Heart right ventricle (tissue), 16 donors: ENCODE results near the gene CNR2. TPM values are rescaled to one million over a fixed set of nuclear protein-coding genes. Genes with fewer than 3 reads are reported as not detected.
"Not testable (repeated sequence)": the region's sequence is repeated elsewhere in the genome, so short reads cannot be mapped to it uniquely, and the experiment has no call there.

Source experiments
- ATAC-seq, 8 donors: fragments of 200-7000 bp; cut with Tn5 transposase; one replicate each; pipeline ENCODE4 v1.9.1; 2020; ENCODE audit warnings: mild to moderate bottlenecking in 8 of 8, moderate library complexity in 8 of 8, moderate number of reproducible peaks in 1 of 8
- DNase-seq, 2 donors: peaks; one replicate each; pipeline ENCODE4 v3.0.0-alpha.2; 2020
- H3K27ac ChIP-seq, 10 donors: fragments of 200-600 bp; sonication (generic) in 2 of 10; one replicate each; pipeline versions ENCODE4 v1.5.0 to v1.8.0; 2020 to 2022; ENCODE audit warnings: mild to moderate bottlenecking in 3 of 10
- H3K27me3 ChIP-seq, 7 donors: fragments of 200-600 bp; one replicate each; pipeline ENCODE4 v1.8.0; 2021 to 2022; ENCODE audit warnings: mild to moderate bottlenecking in 2 of 7
- H3K36me3 ChIP-seq, 9 donors: fragments of 200-600 bp; sonication (generic) in 1 of 9; one replicate each; pipeline versions ENCODE4 v1.5.0 to v1.8.0; 2020 to 2022; ENCODE audit warnings: mild to moderate bottlenecking in 2 of 9
- H3K4me1 ChIP-seq, 9 donors: fragments of 200-600 bp; sonication (generic) in 1 of 9; one replicate each; pipeline versions ENCODE4 v1.5.0 to v1.8.0; 2020 to 2022; ENCODE audit warnings: mild to moderate bottlenecking in 4 of 9
- H3K4me3 ChIP-seq, 10 donors: fragments of 200-600 bp; sonication (generic) in 2 of 10; one replicate each; pipeline versions ENCODE4 v1.5.0 to v1.8.0; 2020 to 2022; ENCODE audit warnings: mild to moderate bottlenecking in 7 of 10, moderate library complexity in 2 of 10
- H3K9me3 ChIP-seq, 11 donors: fragments of 200-600 bp in 10 of 11; sonication (generic) in 2 of 11; one replicate each; pipeline versions ENCODE4 v1.5.0 to v1.8.0; 2013 to 2022; ENCODE audit warnings: mild to moderate bottlenecking in 2 of 11, control low read depth in 1 of 11, moderate library complexity in 1 of 11
- CTCF ChIP-seq, 9 donors: fragments of 200-600 bp; sonication (generic) in 2 of 9; IDR thresholded peaks; one replicate each; pipeline versions ENCODE4 v1.5.0 to v1.8.0; 2021 to 2022; ENCODE audit warnings: antibody characterized with exemption in 9 of 9, mild to moderate bottlenecking in 5 of 9, moderate library complexity in 1 of 9
- WGBS, 2 donors: extraction: QIAGEN DNeasy Blood & Tissue Kit; methylation state at CpG; one replicate each; pipeline ENCODE4 v1.1.7; 2013; ENCODE audit warnings: inconsistent platforms in 1 of 2; 5-methylcytosine and 5-hydroxymethylcytosine counted together
- intact Hi-C, 10 donors: fragments of 100-400 bp; cut with DNase I; formaldehyde crosslinking; loops; one replicate each; pipeline versions ENCODE4 v1.11.1 to v1.14.2; 2022
- polyA plus RNA-seq, 2 donors: library from polyadenylated mRNA; stranded (reverse); fragments of 200-250 nt; gene quantifications; one replicate each; pipeline ENCODE4 v1.2.3, GENCODE V29; 2013
- total RNA-seq, 10 donors: library from RNA; stranded (reverse); fragmentation: NEBNext Ultra II Directional in 3 of 10; extraction: Animal tissue kit (Norgen Biotek cat#: 25700) in 3 of 10; gene quantifications; one replicate each; pipeline versions ENCODE4 v1.2.1 to v1.2.4, GENCODE V29; 2021 to 2023
- donor health status: Arrhythmogenic right ventricular cardiomyopathy.
- donor health status: ischemic (EF 13 %, LVEDD 7.1; RV severe dilation, severe dysfunction).
- donor health status: healthy with polysubstance abuse.
- donor health status: DM: no; HTN: yes; CAD: no.
- donor health status: DM: no; HTN: no; CAD: no.
- donor health status: ischemic (EF 25% LVEDD 6.9; RV normal size, moderate dysfunction).
- donor health status: ischemic (EF 25% LVEDD 5.7; RV mildly dilated, moderate dysfunction).
- donor health status: healthy.
- donor health status: DM: yes; HTN: yes; CAD: no.
- donor health status: Ischemic cardiomyopathy.
- donor health status: ischemic (EF 35%, LVEDD 5.7; RV mildly dilated, moderate dysfunction).
- donor health status: nonischemic (EF 11% LVEDD 7.7; RV severe dilation, severe dysfunction).
- donor health status: DM: yes; HTN: yes; CAD: no.
- donor health status: PGD.
- donor health status: ischemic (EF 29% LVEDD 5.4; RV normal size, mild dysfunction).
- donor health status: nonischemic (EF 23%, LVEDD 6.1; RV moderate dilation, normal function).

CNR2 gene
- total and polyA plus RNA-seq, 12 donors, result 0.01 to 0.19 TPM; not detected in 10

- no peaks in the 10 kb centered on the region for H3K36me3 ChIP-seq
- H3K4me1 ChIP-seq, result peaks cover 0 to 11% (median 5%) of the 10 kb centered on the region in 9 donors
- no peak overlapping the region for H3K27ac ChIP-seq
- no peak for ATAC-seq
- intact Hi-C loops, result no loop called here
- WGBS, 2 donors, result 77 to 84% methylated on average over 3 of the region's 3 CpGs
- DNase-seq, result no peak
- no peak for TF ChIP-seq CTCF (IDR thresholded peaks at IDR 0.05)
- no peaks in the 10 kb centered on the region for H3K27me3 ChIP-seq
- H3K9me3 ChIP-seq, result no peaks in the 10 kb centered on the region
- H3K4me3 ChIP-seq, result no peak overlapping the region
These were observed 77.1 kb downstream of the CNR2 start for GRCh38 chr1:23836037-23836436.

- 84 to 88% methylated on average over 6 of the region's 6 CpGs for WGBS, 2 donors
- H3K27ac ChIP-seq, H3K36me3 ChIP-seq, ATAC-seq, H3K9me3 ChIP-seq, H3K4me3 ChIP-seq, DNase-seq, H3K27me3 ChIP-seq, intact Hi-C loops: not testable (repeated sequence)
- peaks cover 0 to 11% (median 5%) of the 10 kb centered on the region in 9 donors for H3K4me1 ChIP-seq
These were observed 79.0 kb downstream of the CNR2 start for GRCh38 chr1:23834156-23834555.

- no peak overlapping the region for H3K4me3 ChIP-seq
- no peak for TF ChIP-seq CTCF (IDR thresholded peaks at IDR 0.05)
- intact Hi-C loops, result loop anchor here in 2 of 10 donors (5.0 to 10.0 kb wide), 2 partner anchors 40 to 197 kb away; partner anchors contain the start of gene FUCA1 (in 1 of the 2)
- ATAC-seq, result no peak
- peaks cover 2 to 22% (median 14%) of the 10 kb centered on the region in 9 donors for H3K4me1 ChIP-seq
- no peaks in the 10 kb centered on the region for H3K9me3 ChIP-seq
- no peaks in the 10 kb centered on the region for H3K36me3 ChIP-seq
- WGBS, 2 donors, result 61 to 78% methylated on average over 1 of the region's 1 CpG
- no peaks in the 10 kb centered on the region for H3K27me3 ChIP-seq
- no peak overlapping the region for H3K27ac ChIP-seq
- DNase-seq, result no peak
These were observed 85.4 kb downstream of the CNR2 start for GRCh38 chr1:23827717-23828116.

- WGBS, 2 donors, result 97% methylated on average over 13 of the region's 13 CpGs
- H3K4me3 ChIP-seq, H3K27me3 ChIP-seq, H3K9me3 ChIP-seq, DNase-seq, H3K36me3 ChIP-seq, H3K27ac ChIP-seq, ATAC-seq: not testable (repeated sequence)
- intact Hi-C loops, result loop anchor here in 2 of 10 donors (5.0 to 10.0 kb wide), 2 partner anchors 41 to 198 kb away; partner anchors contain the start of gene FUCA1 (in 1 of the 2)
- H3K4me1 ChIP-seq, result peaks cover 2 to 22% (median 14%) of the 10 kb centered on the region in 9 donors
These were observed 86.6 kb downstream of the CNR2 start for GRCh38 chr1:23826590-23826989.

GRCh38 chr1:23825762-23826522 lies 87.2 kb downstream of the CNR2 start:
- DNase-seq, result no peak
- Histone ChIP-seq H3K4me1 (peaks cover 2 to 22% (median 14%) of the 10 kb centered on the region in 9 donors), H3K27me3 (no peaks in the 10 kb centered on the region), H3K9me3 (no peaks in the 10 kb centered on the region), H3K4me3 (peak overlapping the region; percentile 74 to 99 (median 92)), H3K27ac (peak overlapping the region; percentile 87 to 99 (median 96)), H3K36me3 (no peaks in the 10 kb centered on the region)
- intact Hi-C loops, result loop anchor here in 2 of 10 donors (5.0 to 10.0 kb wide), 2 partner anchors 41 to 199 kb away; partner anchors contain the start of gene FUCA1 (in 1 of the 2)
- no peak for TF ChIP-seq CTCF (IDR thresholded peaks at IDR 0.05)
- 69 to 70% methylated on average over 23 to 24 of the region's 24 CpGs for WGBS, 2 donors
- peak in 2 of 8 donors; percentile 10 to 21 for ATAC-seq
